HG03520 (cell line): ENCODE results near the gene IL15.
"Not testable (repeated sequence)": the region's sequence is repeated elsewhere in the genome, so short reads cannot be mapped to it uniquely, and the experiment has no call there.

Experiments used
- ATAC-seq: cut with Tn5 transposase; IDR thresholded peaks from one replicate; pipeline ENCODE4 v1.9.1; 2021; ENCODE audit warnings: mild to moderate bottlenecking, moderate library complexity; ENCODE audit not compliant: unreplicated experiment

Gene IL15

GRCh38 chr4:141636082-141636770, at the start of gene IL15:
Gene IL15 (plus strand): TSS chr4:141636583. CDS start chr4:141719465, 82,882 bp downstream.
- ATAC-seq: peak; percentile 47

DNA sequence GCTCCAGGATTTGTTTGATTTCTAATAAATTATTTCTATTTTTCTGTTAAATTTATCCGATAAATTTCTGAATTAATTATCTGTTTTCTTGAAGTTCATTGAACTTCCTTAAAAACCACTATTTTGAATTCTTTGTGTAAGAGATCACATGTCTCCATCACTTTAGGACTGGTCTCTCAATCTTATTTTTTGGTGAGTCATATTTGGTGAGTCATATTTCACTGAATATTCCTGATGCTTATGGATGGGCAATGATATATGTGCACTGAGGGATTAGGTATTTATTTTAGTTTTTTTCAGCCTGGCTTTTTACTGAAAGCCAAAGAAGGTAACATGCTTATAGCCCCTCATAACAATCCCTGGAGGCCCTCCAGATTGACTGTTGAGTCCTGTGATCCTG, 48.5 kb upstream of the IL15 start:
- ATAC-seq: no peak

GRCh38 chr4:141595531-141595930, 40.9 kb upstream of the IL15 start:
- ATAC-seq: no peak

DNA sequence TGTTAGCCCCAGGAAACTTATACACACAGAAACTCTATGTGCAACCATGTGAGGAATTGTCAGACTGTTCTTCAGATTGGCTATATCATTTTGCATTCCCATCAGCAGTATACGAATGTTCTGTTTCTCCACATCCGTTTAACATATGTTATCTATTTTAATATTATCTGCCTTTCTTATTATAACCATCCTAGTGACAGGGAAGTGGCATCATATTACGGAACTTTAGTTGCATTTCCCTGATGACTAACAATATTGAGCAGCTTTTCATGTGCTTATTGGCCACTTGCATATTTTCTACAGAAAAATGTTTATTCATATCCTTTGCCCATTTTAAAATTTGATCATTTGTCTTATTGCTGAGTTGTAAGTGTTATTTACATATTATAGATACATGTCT, 36.5 kb upstream of the IL15 start:
- no peak for ATAC-seq

- not testable (repeated sequence) for ATAC-seq
These were observed 31.7 kb upstream of the IL15 start for GRCh38 chr4:141604683-141605082.

DNA sequence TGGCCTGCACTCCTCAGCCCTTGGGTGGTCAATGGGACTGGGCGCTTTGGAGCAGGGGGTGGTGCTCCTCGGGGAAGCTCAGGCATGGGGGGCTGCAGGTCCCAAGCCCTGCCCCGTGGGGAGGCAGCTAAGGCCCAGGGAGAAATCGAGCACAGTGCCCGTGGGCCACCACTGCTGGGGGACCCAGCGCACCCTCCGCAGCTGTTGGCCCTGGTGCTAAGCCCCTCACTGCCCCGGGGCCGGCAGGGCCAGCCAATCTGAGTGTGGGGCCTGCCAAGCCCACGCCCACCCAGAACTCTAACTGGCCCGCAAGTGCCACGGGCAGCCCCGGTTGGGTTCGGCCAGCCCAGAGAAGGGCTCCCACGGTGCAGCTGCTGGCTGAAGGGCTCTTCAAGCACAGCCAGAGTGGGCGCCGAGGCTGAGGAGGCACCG, 30.9 kb upstream of the IL15 start:
- ATAC-seq: no peak

GRCh38 chr4:141609243-141609642, 27.1 kb upstream of the IL15 start:
- no peak for ATAC-seq

- ATAC-seq: no peak
These were observed 26.0 kb upstream of the IL15 start for GRCh38 chr4:141610365-141610764.

- ATAC-seq: no peak
These were observed 21.4 kb upstream of the IL15 start for GRCh38 chr4:141614878-141615586.

DNA sequence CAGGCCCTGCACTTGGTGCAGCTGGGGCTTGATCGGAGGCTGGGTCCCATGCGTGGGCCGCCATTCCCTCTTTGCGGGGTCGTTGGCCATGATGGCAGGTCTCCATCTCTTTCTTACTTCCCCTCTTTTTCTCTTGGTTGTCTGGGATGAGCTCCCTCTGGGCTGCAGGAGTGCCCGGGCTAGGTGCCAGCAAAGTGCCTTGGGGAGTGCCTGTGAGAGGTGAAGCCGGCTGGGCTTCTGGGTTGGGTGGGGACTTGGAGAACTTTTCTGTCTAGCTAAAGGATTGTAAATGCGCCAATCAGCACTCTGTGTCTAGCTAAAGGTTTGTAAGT, 20.8 kb upstream of the IL15 start:
- not testable (repeated sequence) for ATAC-seq

- no peak for ATAC-seq
These were observed 15.7 kb upstream of the IL15 start for GRCh38 chr4:141620715-141621114.

DNA sequence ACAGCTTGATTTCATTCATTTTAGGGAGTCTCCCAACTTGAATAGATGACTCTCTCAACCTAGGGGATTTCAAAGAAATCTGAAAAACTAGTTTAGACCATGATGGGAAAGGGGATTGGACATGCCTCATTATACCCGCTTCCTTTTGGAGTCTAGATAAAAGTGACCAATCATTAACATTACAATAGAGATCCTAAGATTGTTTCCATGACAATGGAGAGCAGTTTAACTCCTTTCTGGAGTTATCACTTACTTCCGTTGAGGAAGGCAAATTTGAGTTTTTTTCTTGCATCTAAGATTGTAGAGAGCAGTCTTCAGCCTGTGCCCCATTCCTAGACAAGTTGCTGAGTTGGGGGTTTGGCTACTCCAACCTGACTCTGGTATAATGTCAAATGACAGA, 11.4 kb upstream of the IL15 start:
- no peak for ATAC-seq

- ATAC-seq: no peak
These were observed 5.5 kb upstream of the IL15 start for GRCh38 chr4:141630854-141631253.

DNA sequence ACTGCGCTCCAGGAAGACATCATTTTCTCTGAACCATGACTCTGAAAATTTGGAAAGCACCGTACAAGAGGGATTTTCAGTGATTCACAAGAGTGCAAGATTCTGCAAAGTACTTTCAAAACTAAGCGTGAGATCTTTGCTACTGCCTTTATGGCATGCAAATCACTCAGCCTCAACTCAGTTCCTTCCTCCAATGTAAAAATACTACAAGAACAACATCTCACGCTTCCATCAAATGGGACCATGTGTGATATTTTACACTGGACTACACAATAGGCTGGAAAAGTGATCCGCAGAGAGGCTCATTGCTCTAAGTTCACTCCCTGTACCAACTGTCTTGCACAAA, 674 bp upstream of the IL15 start:
- peak; percentile 38 for ATAC-seq

- ATAC-seq: peak; percentile 38
These were observed 533 bp downstream of the IL15 start for GRCh38 chr4:141636771-141637460.

- peak; percentile 36 for ATAC-seq
These were observed 1.2 kb downstream of the IL15 start for GRCh38 chr4:141637565-141637964.

DNA sequence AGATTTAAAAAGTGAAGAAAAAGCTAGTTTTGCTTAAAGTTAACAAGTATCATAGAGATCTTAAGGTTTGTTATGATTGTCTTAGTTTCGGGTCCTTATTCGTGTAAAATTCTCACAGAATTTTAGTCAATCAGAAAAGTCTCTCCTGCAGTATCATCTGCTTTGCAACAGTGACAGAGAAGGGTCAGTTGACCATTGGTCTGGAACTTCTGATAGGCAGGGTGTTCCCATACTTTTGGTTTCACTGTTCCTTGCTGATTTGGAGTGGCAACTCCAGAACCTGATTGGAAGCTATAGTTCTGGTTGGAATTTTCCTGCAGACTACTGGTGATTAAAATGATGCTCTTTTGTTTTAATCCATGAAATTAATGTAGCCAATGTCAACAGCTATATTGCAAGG, 1.8 kb downstream of the IL15 start:
- ATAC-seq: no peak

DNA sequence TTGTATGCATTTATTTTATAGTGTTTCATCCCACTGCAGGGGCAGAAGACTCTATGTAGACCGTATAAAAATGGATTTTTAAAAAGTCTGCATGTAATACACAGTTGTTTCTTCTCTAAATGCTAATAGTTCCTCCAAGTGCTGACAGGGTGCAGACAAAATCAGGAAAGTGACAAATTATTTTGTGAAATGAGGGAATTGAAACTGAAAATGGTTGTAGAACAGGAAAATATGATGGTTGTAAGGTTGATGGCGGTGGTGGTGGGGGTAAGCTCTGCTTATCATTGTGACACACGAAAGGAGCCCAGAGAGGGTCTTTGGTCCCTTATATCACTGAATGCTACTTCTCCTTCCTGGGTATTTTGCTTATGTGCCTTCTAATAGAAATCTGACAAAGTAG, 4.3 kb downstream of the IL15 start:
- ATAC-seq: no peak

- ATAC-seq: no peak
These were observed 5.7 kb downstream of the IL15 start for GRCh38 chr4:141642063-141642462.

DNA sequence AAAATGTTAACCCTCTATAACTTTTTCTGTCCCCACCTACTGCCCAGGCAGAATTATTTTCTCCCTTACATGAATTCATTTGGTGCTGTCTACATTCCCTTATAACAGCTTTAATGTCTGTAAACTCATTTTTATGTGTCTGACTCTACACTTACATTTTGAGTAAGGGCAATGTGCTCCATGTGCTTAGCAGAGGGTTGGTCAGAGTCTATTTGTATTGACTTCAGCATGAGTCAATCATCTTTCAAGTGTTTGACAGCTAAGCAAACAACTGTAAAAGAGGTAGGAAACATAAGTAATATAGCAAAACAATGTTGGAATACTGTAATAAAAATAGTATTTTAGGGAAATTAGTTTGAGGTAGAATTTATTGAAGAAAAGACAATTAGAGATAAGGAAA, 6.3 kb downstream of the IL15 start:
- ATAC-seq: no peak

GRCh38 chr4:141643557-141643956, 7.2 kb downstream of the IL15 start:
- peak; percentile 63 for ATAC-seq
